Inferior parietal cortex (tissue), 1 donor: Measurements from ENCODE around the gene PGLYRP4.
"Not testable (repeated sequence)": the region's sequence is repeated elsewhere in the genome, so short reads cannot be mapped to it uniquely, and the experiment has no call there.

Experiments
- DNase-seq: peaks from one replicate; pipeline ENCODE4 v3.0.0-alpha.2; 2016; ENCODE audit errors: extremely low spot score

Gene PGLYRP4

GRCh38 chr1:153356392-153357075, 7.9 kb upstream of the PGLYRP4 start:
- DNase-seq: no peak

- DNase-seq: no peak
These were observed 6.9 kb upstream of the PGLYRP4 start for GRCh38 chr1:153355445-153356071.

DNA sequence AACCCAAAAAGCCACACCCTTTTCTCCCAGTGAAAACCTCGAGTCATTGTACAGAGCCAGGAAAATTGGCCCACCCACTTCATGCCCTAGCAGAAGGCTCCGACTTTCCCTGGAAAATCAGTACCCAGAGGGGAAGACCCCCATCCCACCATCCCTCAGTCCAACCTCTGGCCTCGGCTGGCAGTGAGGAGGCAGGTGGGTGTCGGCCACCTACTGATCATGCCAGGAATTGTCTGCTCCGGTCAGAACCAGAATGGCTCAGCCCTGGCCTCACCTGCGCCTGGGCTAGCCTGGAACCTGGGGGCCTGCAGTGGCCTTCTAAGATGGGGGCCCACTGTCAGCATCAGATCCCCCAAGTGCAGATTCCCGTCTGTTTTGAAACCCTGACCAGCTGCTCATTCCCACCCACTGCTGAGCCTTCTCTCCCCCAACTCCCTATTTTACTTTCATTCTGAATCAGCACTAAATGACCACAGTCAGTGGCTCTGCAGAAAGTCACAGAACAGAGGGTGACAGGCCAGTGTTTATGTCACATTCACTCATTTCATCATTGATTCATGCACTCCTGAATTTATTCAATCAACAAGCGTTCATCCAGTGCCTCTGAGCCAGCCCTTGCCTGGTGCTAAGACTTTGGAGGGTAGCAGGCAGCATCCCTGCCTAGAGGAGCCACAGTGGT, 6.0 kb upstream of the PGLYRP4 start:
- no peak for DNase-seq

DNA sequence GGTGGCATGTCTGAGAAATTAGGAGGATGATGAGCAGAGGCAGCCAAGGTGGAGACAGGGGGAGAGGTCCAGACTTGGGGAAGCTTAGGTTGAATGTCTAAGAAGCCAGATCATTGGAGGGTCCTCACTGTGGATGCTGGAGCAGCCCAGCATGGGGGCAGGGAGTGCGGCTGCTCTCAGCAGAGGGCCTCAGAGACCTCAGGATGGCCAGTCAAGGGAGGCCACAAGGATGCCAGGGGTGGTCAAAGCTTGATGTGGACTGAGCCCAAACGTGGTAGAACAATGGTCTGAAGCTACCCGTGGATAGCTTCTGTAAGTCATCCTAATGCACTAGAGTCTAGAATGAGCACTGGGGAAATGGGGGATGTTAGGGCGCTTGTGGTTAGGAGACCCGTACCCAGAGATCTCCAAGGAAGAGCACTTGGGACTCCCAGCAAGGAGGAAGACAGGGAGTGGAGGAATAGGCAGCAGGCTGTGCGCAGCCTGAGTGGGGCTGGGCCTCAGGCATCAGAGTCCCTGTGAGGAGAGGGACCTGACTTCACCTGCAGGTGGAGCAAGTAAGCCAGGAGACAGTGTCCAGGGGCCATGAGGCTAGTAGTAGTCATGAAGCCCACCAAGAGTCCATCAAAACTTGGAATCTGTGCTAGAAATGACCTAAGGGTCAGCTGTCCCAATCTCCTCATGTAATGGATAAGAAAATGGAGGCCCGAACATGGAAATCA, 4.7 kb upstream of the PGLYRP4 start:
- no peak for DNase-seq

DNA sequence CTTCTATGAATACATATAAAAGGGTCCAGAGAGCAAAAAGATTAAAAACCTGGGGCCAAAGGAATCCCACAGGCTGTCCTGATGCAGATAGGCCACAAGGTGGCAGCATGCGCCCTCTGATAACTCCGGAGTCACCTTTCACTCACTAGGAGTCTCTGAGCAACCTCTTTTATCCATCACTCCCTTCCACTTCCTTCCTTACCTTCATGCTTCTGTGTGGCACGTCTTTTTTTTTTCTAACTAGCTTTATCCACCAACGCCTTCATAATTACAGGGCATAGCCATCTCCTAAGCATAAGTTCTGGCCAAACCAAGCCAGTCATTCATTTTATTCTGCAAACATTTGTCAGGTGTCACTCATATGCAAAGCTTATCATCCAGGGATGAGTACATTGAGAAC, 3.9 kb upstream of the PGLYRP4 start:
- DNase-seq: peak; percentile 79

GRCh38 chr1:153350321-153350957, 1.8 kb upstream of the PGLYRP4 start:
- no peak for DNase-seq

DNA sequence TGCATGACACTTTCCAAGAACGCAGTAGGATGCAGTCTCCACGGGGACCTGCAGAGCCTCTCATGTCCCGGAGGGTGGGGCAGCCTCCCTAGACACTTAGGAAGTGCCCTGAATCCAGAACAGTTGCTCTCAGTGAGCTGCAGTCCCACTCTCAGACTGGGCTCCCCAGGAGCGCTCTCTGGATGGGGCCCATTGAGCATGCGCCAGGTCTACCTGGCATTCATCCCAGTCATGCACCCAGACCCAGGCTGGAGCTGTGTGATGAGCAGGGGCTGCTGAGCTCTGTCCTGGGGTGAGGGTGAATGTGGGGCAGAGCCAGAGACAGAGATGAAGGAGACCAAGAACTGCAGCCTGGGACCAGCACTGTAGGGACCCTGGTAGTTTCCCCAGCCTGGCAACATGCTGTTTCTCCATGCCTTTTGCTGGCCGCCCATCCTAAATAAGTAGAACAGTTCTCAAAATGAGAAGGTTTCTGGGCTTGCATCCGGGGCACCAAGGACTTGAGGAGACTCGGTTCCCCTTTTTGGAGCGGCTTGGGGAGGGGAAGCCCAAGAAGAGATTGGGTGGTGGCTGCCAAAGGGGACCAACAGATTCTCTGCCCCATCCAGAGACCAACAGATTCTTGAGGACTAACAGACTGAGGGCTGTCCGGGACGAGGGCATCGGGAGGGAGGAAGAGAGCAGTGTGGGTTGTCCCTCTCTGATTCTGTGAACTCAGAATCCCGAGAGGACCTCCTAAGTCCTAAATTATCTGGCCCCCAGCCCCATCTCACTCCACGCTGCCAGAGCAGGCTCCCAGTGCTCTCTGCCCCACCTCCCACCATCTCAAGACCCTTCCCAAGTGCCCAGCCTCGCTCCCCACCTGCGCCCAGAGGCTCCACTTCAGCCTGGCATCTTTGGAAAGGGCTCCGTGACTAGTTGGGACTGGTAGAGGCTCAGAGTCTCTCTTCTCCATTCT, 1.0 kb upstream of the PGLYRP4 start:
- no peak for DNase-seq

GRCh38 chr1:153347856-153348255, 785 bp downstream of the PGLYRP4 start:
- DNase-seq: no peak

GRCh38 chr1:153347049-153347448, 1.6 kb downstream of the PGLYRP4 start:
- DNase-seq: not testable (repeated sequence)

DNA sequence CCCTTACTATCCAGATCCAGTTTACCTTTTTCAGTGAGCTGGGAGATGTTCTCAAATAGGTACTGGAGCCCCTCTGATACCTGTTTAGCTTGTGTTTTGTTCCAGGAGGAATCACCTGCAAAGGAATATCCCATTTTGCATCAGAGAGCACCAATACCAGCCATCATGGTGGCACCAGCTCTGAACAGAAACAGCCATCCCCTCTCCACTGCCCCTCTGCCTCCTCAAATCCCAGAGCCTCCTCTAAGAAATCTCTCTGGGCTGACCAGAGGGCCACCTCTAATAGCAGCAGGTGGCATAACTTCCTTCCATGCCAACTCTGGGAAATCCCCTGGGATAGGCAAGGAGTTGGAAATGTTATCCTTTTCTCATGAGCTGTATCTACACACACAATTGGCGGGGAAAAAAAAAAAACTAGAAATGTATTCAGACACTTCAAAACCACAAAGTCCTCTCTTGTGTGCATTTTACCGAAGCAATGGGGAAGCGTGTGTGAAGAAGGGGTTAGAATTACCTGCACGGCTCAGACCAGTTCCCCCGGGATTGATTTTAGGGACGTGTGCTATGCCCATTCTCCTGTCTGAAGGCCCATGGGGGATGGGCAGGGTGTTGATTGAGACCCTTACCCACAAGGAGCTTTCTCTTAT, 2.4 kb downstream of the PGLYRP4 start:
- DNase-seq: no peak

- DNase-seq: no peak
These were observed 3.2 kb downstream of the PGLYRP4 start for GRCh38 chr1:153345187-153346076.

- DNase-seq: no peak
These were observed 4.0 kb downstream of the PGLYRP4 start for GRCh38 chr1:153344718-153345025.

- DNase-seq: no peak
These were observed 4.6 kb downstream of the PGLYRP4 start for GRCh38 chr1:153343811-153344717.

GRCh38 chr1:153343040-153343681, 5.5 kb downstream of the PGLYRP4 start:
- DNase-seq: no peak

DNA sequence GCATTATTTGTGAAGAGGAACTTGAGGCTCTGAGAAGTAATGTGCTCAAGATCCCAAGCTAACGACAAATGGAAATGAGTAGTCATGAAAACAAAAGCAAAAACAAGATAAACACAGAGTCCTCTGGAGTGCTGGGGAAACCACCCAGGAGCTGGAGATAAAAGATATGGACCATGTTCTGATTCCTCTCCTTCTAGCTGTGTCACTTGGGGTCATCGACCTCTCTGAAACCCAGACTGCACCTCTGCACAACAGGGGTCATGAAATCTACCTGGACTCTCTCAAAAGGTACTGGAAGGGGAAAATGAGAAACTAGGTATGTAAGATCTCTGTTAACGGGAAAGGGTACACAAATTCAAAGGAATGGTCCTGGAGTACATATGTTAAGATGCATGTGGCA, 6.5 kb downstream of the PGLYRP4 start:
- DNase-seq: no peak

GRCh38 chr1:153341431-153341934, 7.2 kb downstream of the PGLYRP4 start:
- DNase-seq: no peak

GRCh38 chr1:153340356-153340755, 8.3 kb downstream of the PGLYRP4 start:
- DNase-seq: no peak

DNA sequence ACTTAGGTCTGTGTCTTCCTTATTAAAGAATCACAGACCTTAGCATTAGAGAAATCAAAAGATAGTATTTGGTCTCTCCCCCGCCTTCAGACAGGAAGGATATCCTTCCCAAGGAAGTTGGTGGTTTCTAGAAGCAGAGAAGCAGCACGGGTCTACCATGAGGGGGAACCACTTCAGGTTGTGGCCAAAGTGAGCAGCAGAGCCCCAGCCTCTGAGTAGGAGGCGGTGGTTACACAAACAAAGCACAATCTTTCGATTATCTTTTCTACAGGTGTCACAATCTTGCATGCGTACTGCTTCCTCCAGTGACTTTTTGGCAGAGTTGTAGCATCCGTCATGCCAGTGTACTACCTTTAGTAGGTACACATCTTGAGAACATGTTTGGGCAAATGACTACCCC, 8.8 kb downstream of the PGLYRP4 start:
- no peak for DNase-seq
